Mesenteric fat pad (tissue), 1 donor: ENCODE measurements around the gene MIPOL1. TPM values are rescaled to one million over a fixed set of nuclear protein-coding genes. Genes with fewer than 3 reads are reported as not detected.
"Not testable (repeated sequence)": the region's sequence is repeated elsewhere in the genome, so short reads cannot be mapped to it uniquely, and the experiment has no call there.

Source experiments
- DNase-seq: peaks from one replicate; pipeline ENCODE4 v3.0.0-alpha.2; 2020; ENCODE audit warnings: low spot score
- total RNA-seq: library from RNA; stranded (reverse); fragmentation: NEBNext Ultra II Directional; extraction: Animal tissue kit (Norgen Biotek cat#: 25700); gene quantifications from one replicate; pipeline ENCODE4 v1.2.1, GENCODE V29; 2021
- donor health status: DM: yes; HTN: yes; CAD: no.

MIPOL1 gene
- total RNA-seq, 1 donor from 2014 or later, result 7.2 TPM

DNA sequence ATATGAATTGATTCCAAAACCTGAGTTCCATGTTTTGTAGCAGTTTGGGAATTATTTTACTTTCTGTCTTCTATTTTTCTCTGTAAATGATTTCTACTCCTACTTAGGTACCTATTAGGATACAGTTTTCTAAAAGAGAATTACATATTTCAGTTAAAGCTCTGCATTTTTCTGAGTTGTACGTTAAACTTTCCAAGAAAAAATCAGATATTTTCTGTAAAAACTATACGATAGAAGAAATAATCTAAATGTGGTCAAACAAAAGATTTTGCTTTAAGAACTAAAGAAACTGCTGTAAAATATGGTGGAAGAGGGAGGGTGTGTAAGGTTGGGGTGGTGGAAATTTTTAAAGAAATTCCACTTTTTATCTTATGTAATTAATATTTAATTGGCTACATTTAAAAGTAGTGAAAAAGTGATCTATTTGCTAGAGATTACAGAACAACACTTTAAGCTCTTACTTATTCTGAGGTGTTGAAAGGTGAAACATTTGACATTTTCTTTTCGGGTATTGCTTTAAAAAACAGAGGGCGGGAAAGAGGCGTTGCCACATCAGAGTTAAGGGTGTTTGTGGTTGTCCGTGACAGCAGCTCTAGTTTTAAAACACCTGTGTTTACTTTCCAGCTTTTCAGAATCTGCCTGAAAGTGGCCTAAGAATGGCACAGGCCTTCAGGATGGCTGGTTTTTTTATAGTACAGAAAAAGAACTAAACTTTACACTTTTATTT, 187.3 kb downstream of the MIPOL1 start:
- DNase-seq, result no peak

DNA sequence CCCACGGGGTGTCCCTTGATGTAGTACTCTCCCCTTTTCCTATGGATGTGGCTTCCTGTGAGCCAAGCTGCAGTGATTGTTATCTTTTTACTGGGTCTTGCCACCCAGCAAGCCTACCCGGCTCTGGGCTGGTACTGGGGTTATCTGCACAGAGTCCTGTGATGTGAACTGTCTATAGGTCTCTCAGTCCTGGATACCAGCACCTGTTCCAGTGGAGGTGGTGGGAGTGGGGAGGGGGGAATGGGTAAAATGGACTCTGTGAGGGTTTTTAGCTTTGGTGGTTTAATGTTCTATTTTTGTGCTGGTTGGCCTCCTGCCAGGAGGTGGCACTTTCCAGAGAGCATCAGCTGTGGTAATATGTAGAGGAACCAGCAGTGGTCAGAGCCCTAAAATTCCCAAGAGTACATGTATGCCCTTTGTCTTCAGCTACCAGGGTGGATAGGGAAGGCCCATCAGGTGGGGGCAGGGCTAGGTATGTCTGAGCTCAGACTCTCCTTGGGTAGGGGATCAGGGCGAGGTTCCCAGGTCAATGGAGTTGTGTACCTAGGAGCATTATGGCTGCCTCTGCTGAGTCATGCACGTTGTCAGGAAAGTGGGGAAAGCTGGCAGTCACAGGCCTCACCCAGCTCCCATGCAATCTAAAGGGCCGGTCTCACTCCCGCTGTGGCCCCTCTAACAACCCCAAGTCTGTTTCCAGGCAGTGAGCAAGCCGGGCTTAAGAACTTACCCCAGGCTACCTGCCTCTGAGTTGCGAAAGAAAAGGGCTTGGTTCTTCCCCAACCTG, 199.6 kb downstream of the MIPOL1 start:
- DNase-seq, result not testable (repeated sequence)

DNA sequence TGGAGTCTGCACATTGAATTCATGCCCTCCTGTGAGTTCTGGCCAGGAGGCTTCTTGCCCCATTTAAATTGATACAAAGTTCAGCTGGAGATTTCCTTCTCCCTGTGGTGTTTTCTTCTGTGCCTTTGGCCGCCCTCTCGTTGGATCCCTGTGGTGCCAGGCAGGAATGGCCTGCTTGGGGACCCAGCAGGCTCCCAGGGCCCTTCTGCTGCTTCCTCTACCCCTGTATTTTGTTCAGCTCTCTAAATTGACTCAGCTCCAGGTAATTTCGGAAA, 200.1 kb downstream of the MIPOL1 start:
- DNase-seq, result no peak

DNA sequence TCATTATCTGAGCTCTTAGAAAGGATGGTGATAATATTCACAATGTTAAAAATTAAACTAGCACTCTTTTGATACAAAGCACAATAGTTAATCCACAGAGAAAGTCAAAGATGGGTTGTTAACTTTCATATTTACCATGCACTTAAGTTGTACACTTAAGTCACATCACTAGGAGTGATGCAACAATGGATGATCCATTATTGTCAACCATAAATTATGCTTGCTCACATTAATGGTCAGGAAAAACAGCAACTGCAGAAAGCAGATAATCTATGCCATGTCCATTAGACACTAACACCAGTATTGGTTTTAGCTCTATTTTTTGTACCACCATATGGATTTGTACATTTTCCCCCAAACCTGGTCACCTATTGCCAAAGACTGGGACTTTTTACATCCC, 201.8 kb downstream of the MIPOL1 start:
- DNase-seq, result no peak

DNA sequence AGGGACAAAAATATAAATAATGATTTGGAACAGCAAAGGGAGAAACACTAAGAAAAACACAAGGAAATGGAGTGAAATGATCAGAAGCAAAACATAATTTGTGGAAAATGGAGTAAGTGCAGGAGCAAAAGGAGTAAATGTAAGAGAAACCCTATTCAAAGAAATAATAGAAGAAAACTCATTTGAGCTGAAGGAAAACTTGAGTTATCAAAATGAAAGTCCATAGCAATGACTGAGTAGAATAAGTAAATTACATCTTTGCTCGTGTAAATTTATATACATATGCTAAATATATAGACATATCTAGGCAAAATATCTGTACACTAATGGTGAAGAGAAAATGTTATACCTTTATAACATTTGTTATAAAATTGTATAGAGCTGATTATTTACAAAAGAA, 203.4 kb downstream of the MIPOL1 start:
- DNase-seq, result no peak

DNA sequence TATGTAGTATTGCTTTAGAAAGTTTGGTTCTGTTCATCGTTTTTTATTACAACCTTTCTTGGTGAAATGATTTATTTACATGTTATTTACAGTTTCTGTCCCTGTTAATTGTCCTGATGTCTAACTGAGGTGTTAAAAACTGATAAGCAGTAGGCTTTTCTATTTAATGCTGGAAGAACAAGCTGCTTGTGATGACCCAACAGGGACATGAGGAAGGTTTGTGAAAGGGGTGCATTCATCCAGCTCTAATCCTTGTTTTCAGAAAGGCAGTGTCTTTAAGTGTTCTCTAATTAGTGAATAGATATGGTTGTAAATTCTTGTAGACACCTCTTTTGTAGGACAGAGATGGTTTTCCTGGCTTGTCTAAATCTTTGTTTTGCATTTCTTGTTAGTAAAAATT, 205.9 kb downstream of the MIPOL1 start:
- no peak for DNase-seq

DNA sequence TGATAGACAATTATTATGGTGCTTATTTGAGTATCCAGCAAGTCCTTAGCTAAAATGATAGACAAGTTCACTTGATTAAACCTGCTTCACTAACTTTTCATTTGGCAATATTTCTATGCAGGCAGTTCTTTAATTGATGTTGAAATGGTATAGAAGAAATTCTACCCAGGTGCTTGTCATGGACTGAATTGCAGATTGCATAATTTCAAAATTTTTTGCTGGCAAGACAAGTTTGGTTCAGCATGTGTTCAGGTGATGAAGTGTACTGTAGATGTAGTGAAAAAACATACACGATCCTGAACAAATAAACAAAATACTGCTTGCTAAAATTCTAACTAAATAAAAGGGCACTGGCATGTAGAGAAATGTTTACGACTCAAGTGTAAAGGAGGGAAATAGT, 208.4 kb downstream of the MIPOL1 start:
- no peak for DNase-seq

DNA sequence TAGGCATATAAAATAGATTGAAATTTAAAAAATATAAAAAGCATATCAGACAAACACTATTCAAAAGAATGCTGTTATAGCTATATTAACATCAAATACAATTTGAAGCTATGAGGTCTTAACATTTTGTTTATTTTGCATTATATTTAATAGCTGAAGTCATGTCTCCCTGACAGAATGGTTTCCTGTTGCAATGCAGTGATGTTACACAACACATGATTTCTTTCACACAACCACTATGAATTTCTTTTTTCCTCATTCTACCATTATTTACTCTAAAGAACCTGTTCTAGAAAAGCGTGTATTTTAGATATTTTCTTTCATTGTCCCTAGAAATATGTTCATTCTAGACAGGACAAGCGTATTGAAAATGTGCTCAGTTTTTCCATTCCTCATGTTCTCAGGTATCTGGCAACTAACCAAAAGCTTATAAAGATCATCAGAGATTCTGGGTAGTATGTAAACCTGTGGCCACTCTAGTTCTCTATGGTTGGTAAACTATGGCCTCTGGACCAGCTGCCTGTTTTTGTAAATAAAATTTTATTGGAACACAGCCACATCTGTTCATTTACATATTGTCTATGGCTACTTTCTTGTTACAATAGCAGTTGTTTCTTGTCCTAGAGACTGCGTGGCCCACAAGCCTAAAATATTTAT, 213.5 kb downstream of the MIPOL1 start:
- DNase-seq, result no peak

DNA sequence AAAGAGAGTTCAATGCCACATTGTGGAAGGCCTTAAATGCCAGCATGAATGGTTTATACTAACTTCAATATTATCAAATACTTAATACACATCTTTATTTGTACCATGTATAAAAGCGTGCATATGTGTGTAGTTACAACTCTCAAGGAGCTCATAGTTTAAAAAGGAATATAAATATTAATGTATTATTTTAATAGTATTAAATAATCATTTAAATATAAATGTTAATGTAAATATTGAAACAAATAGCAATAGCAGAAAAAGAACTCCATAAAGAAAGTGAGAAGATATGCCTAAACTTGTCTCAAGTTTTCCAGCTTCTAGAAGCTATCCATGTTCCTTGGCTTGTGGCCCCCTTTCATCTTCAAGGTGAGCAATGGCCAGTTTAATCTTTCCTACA, 215.3 kb downstream of the MIPOL1 start:
- no peak for DNase-seq

DNA sequence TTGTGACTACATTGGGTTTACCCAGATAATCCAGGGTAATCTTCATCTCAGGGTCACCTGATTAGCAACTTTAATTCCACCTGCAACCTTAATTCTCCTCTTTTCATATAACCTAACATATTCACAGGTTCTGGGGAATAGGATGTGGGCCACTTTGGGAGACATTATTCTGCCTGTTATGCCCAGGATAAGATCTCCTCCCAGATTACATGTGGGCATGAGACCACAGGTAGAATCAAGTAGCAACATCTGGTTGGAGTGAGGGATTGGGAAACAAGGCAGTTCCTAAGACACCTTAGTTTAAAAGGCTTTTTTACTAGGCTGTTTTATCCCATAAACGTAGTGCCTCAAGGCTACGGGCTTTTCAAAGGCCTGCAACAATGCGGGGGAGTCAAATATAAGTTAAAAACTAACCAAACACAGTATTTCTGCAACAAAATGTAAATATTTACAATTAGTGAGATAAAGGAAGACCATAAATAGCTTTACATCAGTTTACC, 215.8 kb downstream of the MIPOL1 start:
- DNase-seq, result no peak

DNA sequence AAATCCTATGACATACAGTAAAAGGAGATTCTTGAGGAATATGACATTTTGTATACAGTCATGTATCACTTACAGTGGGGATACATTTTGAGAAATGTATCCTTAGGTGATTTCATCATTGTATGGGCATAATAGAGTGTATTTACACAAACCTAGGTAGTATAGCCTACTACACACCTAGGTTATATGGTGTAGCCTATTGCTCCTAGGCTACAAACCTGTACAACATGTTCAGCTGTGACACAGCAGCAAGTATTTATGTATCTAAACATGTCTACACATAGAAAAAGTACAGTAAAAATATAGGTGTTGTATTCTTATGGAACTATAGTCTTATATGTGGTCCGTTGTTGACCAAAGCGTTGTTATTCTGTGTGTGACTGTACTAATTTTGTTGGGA, 218.5 kb downstream of the MIPOL1 start:
- DNase-seq, result no peak

DNA sequence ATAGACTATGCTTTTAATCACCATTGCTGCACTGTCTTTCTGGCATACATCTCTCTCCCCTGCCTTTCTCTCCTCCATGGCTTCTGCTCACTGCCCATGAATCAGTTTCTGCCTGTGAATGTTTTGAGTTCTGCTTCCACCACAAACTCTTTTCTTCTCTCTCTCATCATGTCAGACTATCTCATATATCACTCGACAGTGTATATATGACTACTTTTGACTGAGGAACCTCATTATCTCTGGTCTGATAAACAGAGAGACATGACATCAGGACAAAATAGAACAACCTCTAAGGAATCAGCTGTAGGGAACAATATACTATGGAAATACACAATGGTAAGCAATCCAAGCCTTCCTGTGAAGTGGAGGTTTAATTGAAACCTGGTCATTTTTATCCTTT, 219.4 kb downstream of the MIPOL1 start:
- no peak for DNase-seq

DNA sequence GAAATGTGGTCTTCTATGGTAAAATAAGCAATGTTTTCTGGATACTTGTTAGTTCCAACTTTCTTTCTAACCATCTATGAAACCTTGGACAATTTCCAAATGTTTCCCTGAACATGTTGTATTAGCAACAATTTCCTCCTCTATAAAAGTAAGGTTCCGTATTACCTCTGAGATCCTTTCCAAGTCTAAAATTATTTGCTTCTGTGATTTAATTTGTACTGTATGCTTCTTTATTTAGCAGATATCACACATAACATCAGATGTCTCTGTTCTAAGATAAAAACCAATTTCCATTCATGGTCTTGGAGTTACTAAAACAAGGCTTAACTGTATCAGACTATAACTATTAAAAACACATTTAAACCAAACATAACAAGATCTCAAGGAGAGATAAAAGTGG, 220.1 kb downstream of the MIPOL1 start:
- DNase-seq, result no peak

DNA sequence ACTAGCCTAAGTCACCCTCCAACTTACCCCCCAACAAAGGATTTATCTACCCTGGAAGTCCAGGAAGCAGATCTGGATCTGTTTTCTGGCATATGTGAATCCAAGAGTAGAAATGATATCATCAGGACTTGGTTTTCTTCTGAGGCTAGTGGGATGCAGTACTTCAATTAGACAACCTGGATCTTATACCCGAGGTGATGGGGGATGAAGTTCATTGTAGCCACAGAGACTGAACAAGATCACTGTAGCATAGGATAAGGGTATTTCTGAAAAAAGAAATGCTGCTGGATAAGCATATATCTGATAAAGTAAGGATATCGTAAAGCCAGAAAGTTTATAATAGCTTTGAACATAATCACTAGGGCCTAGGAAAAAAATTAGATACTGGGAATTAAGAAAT, 222.9 kb downstream of the MIPOL1 start:
- DNase-seq, result no peak

DNA sequence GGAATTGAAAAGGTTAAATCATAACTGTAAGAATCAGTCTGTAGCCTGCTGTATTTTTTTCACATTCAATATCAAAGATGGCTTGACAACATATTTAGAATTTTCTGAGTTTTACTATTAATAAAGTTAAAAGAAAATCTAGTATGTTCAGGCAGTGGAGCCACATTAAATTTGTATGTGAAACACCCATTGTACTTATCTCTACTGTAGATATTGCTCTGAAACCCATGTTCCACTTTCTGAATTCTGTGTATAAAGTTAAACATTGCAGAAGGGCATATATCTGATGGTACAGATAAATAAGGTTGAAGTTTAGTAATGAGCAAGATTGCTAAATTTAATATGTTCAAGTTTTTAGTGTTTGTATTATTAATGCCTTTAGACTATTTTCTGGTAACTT, 224.6 kb downstream of the MIPOL1 start:
- no peak for DNase-seq

DNA sequence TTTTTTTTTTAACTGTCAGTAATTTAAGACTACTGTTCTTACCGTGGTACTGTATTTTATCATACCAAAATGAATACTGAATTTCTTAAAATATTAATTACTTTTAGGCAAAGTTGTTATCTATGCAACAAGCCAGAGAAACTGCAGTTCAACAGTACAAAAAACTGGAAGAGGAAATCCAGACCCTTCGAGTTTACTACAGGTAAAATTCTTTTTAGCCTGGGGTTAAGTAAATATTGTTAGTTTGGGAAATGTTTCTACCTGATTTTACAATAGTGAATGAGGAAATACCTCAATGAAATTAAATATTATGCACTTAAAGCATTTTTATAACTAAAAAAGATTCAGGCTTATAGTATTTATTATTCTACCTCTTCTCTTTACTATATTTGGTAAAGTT, 225.0 kb downstream of the MIPOL1 start:
- DNase-seq, result no peak

DNA sequence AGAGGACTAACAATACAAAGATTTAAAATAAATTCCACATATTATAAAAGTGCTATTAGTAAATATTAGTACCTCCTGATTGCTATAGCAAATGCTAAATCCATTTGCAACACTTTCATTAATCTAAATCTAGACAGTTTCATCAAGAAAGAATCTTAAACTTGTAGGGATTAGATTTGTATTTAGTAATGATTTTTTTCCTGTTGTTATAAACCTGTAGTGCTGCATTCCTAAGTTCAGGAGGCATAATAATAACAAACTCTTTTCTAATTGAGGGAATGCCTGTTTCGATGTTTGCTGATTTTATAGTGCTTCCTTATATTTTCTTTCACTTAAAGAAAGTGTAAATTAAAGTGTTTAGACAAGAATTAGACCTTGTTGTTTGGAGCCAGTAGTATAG, 231.2 kb downstream of the MIPOL1 start:
- DNase-seq, result no peak

DNA sequence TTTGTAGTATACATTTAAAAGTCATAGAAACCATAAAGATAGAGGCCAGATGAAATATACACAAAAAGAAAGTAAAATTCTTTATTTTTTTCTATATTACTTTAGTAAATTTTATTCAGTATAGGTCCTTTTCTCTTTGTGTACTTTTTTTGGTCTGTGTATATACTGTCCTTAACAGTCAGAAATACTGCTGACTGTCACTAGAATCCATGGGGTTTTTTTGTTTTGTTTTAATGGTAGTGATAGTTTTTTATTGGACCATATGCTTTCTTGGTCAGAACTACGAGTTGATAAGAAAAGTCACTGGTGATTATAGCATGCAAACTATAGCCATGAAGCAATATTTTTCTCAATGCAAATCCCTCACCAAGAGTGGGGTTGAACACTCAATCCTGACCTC, 231.9 kb downstream of the MIPOL1 start:
- no peak for DNase-seq

DNA sequence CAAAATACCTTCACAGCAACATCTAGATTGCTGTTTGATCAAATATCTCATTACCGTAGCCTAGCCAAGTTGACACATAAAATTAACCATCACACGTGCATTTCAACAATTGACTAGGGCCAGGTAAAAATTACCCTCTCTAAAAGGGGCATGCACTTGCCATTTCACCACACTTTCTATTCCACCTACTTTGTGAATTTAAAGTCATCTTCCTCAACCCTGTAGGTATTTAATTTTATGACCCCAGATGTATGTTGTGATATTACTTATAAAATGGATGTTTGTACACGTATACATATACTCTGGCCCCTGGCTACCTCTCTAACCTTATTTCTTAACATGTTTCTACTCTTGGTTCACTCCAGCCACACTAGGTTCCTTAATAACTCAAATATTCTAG, 237.1 kb downstream of the MIPOL1 start:
- no peak for DNase-seq

DNA sequence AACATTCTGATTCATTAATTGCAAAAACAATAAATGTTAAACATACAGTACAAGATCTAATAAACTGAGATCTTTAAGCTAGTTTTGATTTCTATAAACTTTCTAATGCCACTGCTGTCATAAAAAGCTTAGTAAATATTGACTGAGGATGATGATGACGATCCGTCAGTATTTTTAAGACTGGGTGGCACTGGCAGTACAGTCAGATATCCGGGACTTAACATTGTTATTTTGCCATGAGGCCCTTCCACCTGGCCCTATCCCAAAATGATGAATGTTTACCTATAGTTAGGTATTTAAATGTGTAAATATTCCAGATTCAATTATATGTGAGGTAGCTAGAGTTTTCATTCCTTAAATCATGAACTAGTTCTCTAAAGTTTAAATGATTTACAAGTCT, 238.8 kb downstream of the MIPOL1 start:
- no peak for DNase-seq

DNA sequence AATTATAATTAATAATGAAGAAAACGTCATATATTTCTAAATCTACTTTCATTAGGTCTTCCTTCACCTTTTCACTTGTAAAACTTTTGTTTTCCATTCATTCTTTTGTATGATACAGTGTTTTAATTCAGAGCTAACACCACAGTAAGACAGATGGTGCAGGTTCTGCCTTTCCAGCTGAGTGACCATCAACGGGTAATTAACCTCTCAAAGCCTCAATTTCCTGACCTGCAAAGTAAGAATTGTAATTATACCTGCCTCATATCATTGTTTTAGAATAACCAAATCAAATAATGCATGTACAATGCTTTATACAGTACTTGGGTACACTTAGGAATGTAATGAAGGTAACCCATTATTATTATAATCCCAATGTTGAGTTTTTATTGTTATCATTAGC, 239.8 kb downstream of the MIPOL1 start:
- no peak for DNase-seq

DNA sequence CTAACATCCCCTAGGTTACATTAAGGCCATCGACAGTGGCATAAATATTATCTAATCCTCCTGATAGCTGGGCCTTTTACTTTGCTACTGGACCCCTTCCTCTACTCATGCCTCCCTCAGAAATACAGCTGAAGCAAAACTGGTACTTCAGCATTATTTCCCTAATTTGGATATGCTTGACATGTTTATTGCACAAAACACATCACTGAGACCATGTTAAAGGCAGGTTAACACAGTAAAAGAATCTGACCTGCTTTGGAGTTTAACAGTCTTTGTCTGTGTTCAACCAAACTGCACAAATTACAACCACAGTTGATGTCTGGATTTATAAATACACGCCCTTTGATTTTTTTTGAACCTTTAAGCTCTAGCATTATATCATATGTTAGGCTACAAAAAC, 240.7 kb downstream of the MIPOL1 start:
- no peak for DNase-seq

DNA sequence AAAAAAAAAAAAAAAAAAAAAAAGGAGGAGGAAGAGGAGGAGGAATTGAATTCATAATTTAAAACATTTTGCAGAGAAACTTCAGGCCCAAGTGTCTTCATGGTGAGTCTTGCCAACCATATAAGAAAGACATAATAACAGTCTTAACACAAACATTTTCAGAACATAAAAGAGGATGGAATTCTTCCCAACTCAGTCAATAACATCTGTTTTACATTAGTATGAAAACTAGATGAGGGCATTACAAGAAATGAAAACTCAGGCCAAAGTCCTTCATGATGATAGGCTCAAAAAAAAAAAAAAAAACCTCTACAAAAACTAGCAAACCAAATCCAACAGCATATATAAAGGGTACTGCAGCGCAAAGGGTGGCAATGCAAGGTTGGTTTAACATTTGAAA, 245.7 kb downstream of the MIPOL1 start:
- DNase-seq, result no peak
